Adipocyte (in vitro differentiated cells): ENCODE data around the gene STARD7.

Source experiments
- DNase-seq: peaks from one replicate; pipeline ENCODE4 v3.0.0-alpha.2; 2015; ENCODE audit warnings: low read depth
- H3K27me3 ChIP-seq: replicated peaks from 2 replicates; pipeline ENCODE4 v1.7.0; 2013; ENCODE audit warnings: mild to moderate bottlenecking, low read length, moderate library complexity; ENCODE audit not compliant: control insufficient read depth, insufficient read depth
- H3K36me3 ChIP-seq: 2 replicates; pipeline ENCODE4 v1.7.0; 2013; ENCODE audit warnings: low read length, mild to moderate bottlenecking, moderate library complexity; ENCODE audit not compliant: control insufficient read depth, insufficient read depth, severe bottlenecking
- H3K4me1 ChIP-seq: 2 replicates; pipeline ENCODE4 v1.7.0; 2013; ENCODE audit warnings: mild to moderate bottlenecking, low read length, moderate library complexity; ENCODE audit not compliant: control insufficient read depth, insufficient read depth
- H3K4me3 ChIP-seq: 2 replicates; pipeline ENCODE4 v1.7.0; 2013; ENCODE audit warnings: mild to moderate bottlenecking, low read length, moderate library complexity
- H3K9ac ChIP-seq: 2 replicates; pipeline ENCODE4 v1.7.0; 2013; ENCODE audit warnings: mild to moderate bottlenecking, low read length, moderate library complexity
- H3K9me3 ChIP-seq: 2 replicates; pipeline ENCODE4 v1.7.0; 2013; ENCODE audit warnings: mild to moderate bottlenecking, low read length, moderate library complexity; ENCODE audit not compliant: control insufficient read depth

STARD7 gene

GRCh38 chr2:96247009-96247408 is 38.4 kb upstream of the STARD7 start:
- no peak overlapping the region for H3K9ac ChIP-seq
- peaks cover 44% of the 10 kb centered on the region for H3K4me1 ChIP-seq
- peaks cover under 1% of the 10 kb centered on the region for H3K36me3 ChIP-seq
- H3K27me3 ChIP-seq = no peaks in the 10 kb centered on the region
- no peak for DNase-seq
- no peaks in the 10 kb centered on the region for H3K9me3 ChIP-seq
- no peak overlapping the region for H3K4me3 ChIP-seq

GRCh38 chr2:96245609-96246390 is 37.2 kb upstream of the STARD7 start:
- Histone ChIP-seq H3K36me3 (peaks cover under 1% of the 10 kb centered on the region), H3K9me3 (no peaks in the 10 kb centered on the region), H3K27me3 (no peaks in the 10 kb centered on the region), H3K4me1 (peaks cover 40% of the 10 kb centered on the region), H3K9ac (no peak overlapping the region), H3K4me3 (no peak overlapping the region)
- DNase-seq = no peak

DNA sequence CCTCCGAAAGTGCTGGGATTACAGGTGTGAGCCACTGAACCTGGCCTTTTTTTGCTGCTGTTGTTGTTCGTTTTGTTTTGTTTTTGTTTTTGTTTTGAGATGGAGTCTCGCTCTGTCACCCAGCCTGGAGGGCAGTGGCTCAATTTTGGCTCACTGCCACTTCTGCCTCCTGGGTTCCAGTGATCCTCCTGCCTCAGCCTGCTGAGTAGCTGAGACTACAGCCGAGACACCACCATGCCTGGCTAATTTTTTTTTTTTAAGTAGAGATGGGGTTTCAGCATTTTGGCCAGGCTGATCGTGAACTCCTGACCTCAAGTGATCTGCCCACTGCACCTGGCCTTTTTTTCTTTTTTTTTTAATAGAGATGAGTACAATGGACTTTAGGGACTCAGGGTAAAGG is 35.2 kb upstream of the STARD7 start:
- Histone ChIP-seq H3K4me1 (peaks cover 39% of the 10 kb centered on the region), H3K9ac (no peak overlapping the region), H3K9me3 (no peaks in the 10 kb centered on the region), H3K27me3 (no peaks in the 10 kb centered on the region), H3K36me3 (peaks cover 8% of the 10 kb centered on the region), H3K4me3 (no peak overlapping the region)
- DNase-seq = no peak

DNA sequence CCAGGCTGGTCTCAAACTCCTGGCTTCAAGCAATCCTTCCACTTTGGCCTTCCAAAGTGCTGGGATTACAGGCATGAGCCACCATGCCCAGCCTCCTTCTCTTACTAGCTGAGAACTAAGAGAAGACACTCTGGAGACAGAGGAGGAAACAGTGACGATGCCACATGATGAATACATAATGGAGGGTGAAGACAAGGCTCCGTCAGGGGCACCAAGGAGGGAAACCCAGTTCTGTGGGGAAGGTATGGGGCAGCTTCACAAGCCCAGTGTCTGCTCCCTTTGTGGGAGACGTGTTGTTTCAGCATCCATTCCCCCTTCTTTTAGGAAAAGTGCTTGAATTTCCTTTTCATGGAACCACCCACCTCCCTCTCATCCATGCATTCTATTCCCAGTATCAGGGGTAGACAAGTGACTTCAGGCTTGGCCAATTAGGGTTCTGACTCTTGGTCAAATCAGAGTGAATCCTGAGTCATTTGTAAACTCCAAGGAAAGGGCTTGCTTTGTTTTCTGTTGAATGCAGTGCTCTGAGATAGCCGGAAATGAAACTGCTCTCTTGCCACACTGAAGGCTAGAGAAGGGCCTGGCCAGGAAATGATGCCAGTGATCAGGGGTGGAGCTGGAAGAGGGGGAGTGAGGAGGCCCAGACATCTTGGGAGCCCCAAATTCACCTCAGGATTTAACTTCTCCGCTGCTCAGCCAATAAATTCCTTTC is 33.4 kb upstream of the STARD7 start:
- H3K9ac ChIP-seq = peak overlapping the region; percentile 45
- H3K27me3 ChIP-seq = no peaks in the 10 kb centered on the region
- no peaks in the 10 kb centered on the region for H3K9me3 ChIP-seq
- H3K4me3 ChIP-seq = no peak overlapping the region
- H3K4me1 ChIP-seq = peaks cover 39% of the 10 kb centered on the region
- peaks cover 9% of the 10 kb centered on the region for H3K36me3 ChIP-seq
- peak; percentile 75 for DNase-seq

DNA sequence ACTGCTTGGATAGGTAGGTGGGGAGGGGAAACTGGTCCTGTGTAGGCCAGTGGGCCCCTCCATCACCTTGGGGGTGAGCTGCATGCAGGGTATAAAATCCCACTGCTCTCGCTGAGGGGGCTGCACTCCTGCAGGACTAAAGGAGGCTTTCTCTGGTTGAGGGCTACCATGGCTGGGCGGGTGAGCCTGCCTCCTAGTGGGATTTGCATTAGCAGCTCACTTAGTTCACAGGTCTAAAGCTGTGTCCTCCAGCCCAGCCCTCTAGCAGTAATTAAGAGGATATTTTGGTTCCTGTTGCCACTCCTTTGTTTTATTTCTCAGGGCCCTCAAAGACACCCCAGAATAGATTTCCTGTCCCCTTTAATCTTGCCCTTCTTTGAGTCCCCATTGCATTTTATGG is 32.6 kb upstream of the STARD7 start:
- Histone ChIP-seq H3K9me3 (no peaks in the 10 kb centered on the region), H3K4me3 (no peak overlapping the region), H3K27me3 (no peaks in the 10 kb centered on the region), H3K4me1 (peaks cover 39% of the 10 kb centered on the region), H3K36me3 (peaks cover 12% of the 10 kb centered on the region), H3K9ac (no peak overlapping the region)
- DNase-seq = no peak

DNA sequence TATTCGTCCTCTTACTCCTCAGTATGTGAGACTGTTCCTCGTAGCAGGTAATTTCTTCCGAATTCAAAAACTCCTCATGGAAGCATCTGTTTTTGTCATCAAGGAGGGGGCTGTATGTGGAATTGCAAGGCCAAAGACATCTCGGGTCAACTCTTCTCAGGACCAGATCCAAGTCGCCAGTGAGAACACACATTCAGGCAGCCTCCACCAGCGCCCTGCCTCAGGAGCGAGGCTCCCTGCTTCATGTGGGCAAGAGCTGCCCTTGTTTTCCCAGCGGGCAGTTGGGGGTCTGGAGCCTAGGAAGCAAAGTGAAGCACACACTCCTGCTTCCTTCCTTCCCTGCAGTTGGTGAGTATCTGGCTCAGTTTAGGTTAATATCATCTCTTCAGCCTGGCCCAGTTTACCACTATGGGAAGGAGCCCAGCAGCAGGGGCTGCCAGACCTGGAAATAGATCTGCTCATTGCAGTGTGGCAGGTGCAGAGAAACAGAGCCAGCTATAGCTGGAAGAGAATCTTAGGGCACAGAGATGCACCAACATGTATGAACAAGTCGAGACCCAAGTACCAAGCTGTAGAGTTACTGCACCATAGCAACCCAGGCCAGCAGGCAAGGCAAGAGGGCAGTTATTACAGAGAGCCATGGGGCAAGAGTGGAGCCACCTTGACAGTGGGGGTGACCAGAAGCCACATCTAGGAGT is 31.9 kb upstream of the STARD7 start:
- Histone ChIP-seq H3K9ac (no peak overlapping the region), H3K27me3 (no peaks in the 10 kb centered on the region), H3K36me3 (peaks cover 12% of the 10 kb centered on the region), H3K4me1 (peaks cover 36% of the 10 kb centered on the region), H3K4me3 (no peak overlapping the region), H3K9me3 (no peaks in the 10 kb centered on the region)
- DNase-seq = no peak

DNA sequence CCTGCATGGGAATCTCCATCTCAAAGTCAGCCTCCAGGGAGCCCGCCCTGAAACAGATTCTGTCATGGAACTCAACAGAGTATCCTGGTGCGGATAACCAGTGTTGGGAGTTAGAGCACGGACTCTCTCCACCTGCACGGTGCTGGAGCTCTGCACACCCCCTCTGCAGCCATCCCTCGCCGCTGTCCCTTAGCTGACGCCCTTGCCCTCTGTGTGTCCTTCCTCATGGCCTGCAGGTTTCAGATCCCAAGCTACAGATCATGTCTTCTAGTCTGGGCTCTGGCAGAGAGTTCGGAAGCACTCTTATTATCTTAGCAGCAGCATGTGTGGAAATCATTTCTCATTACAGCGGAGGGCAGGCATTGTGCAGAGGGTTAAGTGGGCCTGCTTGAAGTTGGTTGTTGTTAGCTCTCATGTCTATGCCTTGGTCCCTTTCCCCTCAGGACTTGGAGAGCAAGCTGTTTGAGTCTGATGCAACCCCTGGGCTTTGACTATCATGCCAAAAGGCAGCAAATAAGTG is 31.2 kb upstream of the STARD7 start:
- Histone ChIP-seq H3K9me3 (no peaks in the 10 kb centered on the region), H3K4me1 (peaks cover 33% of the 10 kb centered on the region), H3K9ac (peak overlapping the region; percentile 11), H3K36me3 (peaks cover 12% of the 10 kb centered on the region), H3K4me3 (no peak overlapping the region), H3K27me3 (no peaks in the 10 kb centered on the region)
- no peak for DNase-seq

GRCh38 chr2:96239091-96239490 is 30.5 kb upstream of the STARD7 start:
- Histone ChIP-seq H3K27me3 (no peaks in the 10 kb centered on the region), H3K9me3 (no peaks in the 10 kb centered on the region), H3K36me3 (peaks cover 12% of the 10 kb centered on the region), H3K4me1 (peaks cover 29% of the 10 kb centered on the region), H3K4me3 (no peak overlapping the region), H3K9ac (no peak overlapping the region)
- DNase-seq = no peak

DNA sequence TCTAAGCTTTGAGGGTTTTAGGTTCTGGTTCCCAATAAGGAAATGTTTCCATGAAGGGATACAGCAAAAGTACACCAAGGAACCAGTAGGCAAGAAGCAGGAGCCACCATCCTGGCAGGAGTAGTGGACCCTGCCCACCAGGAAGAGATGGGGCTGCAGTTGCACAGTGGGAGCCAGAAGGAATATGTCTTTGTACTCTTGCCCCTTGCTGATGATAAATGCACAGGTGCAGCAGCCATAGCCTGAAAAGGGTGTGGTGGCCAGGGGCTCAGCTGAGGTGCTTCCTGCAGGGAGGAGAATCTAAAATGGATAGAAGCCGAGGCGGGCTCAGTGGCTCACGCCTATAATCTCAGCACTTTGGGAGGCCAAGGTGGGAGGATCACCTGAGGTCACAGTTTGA is 29.6 kb upstream of the STARD7 start:
- Histone ChIP-seq H3K9me3 (no peaks in the 10 kb centered on the region), H3K36me3 (peaks cover 12% of the 10 kb centered on the region), H3K4me3 (no peak overlapping the region), H3K4me1 (peaks cover 29% of the 10 kb centered on the region), H3K27me3 (no peaks in the 10 kb centered on the region), H3K9ac (no peak overlapping the region)
- no peak for DNase-seq

GRCh38 chr2:96236882-96237281 is 28.3 kb upstream of the STARD7 start:
- peaks cover 18% of the 10 kb centered on the region for H3K4me1 ChIP-seq
- no peaks in the 10 kb centered on the region for H3K27me3 ChIP-seq

DNA sequence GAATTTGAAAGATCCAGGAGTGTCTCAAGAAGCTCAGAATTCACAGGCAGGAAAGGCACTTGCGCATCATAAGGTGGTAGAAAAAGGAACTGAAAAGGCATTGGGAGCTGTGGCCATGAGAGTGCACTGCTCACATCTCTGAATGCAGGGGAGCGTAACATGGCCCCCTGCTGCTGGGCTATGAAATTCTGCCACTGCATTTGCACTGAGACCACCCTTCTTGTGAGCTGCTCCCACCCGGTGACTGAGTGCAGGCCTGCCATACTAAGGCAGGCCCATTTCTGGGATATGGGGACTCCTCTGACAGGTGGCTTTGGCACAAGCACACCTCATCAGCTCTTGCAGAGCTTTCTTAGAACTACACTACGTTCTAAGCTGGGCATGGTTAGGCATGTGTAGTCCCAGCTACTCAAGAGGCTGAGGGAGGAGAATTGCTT is 25.3 kb upstream of the STARD7 start:
- no peak overlapping the region for H3K4me3 ChIP-seq
- H3K9ac ChIP-seq = no peak overlapping the region
- H3K27me3 ChIP-seq = no peaks in the 10 kb centered on the region
- no peak for DNase-seq
- no peaks in the 10 kb centered on the region for H3K4me1 ChIP-seq
- H3K36me3 ChIP-seq = peaks cover 5% of the 10 kb centered on the region
- H3K9me3 ChIP-seq = no peaks in the 10 kb centered on the region

More at GRCh38 chr2:96236882-96237281, 28.3 kb upstream of the STARD7 start:
- no peak overlapping the region for H3K9ac ChIP-seq
- peaks cover 12% of the 10 kb centered on the region for H3K36me3 ChIP-seq
- no peak for DNase-seq
- no peaks in the 10 kb centered on the region for H3K9me3 ChIP-seq
- no peak overlapping the region for H3K4me3 ChIP-seq
